Measurements from ENCODE around the gene TASOR2. TPM values are rescaled to one million over a fixed set of nuclear protein-coding genes. Genes with fewer than 3 reads are reported as not detected.

Gene TASOR2
- total RNA-seq, 1 experiment from 2014 or later, result 57.4 TPM

GRCh38 chr10:5731559-5731958 lies 46.9 kb downstream of the TASOR2 start:
- ChIA-PET POLR2A (no interaction called here), CTCF (no interaction called here)
- in situ Hi-C loops (cut with HindIII; ENCODE audit: low pct_unique_long_range_greater_than_20kb, low sequenced_read_pairs), result no loop called here
- no peak overlapping the region for H3K27ac ChIP-seq (ENCODE audit: low read length)
- H3K4me1 ChIP-seq (ENCODE audit: control insufficient read depth, insufficient read depth, low read length), result no peaks in the 10 kb centered on the region
- H3K9me3 ChIP-seq (ENCODE audit: control insufficient read depth, insufficient read depth, low read depth, low read length), result no peaks in the 10 kb centered on the region
- intact Hi-C loops (cut with micrococcal nuclease; ENCODE audit: unreplicated experiment), result no loop called here
- no peaks in the 10 kb centered on the region for H3K27me3 ChIP-seq (ENCODE audit: control insufficient read depth, insufficient read depth, low read length)
- BruUV-seq (replicated peaks), result no TSS peak
- H3K4me3 ChIP-seq (ENCODE audit: low read depth in 2 of 2, low read length in 2 of 2), result no peak overlapping the region
- H3K36me3 ChIP-seq (ENCODE audit: control insufficient read depth, insufficient read depth, low read length), result peaks cover 7% of the 10 kb centered on the region
- no peak for ATAC-seq
- TF ChIP-seq REST (IDR thresholded peaks at IDR 0.05; ENCODE audit: insufficient read depth in 1 of 2, low read depth in 2 of 2, low read length in 1 of 2) (no peak), CTCF (IDR thresholded peaks at IDR 0.05) (no peak), SIN3A (IDR thresholded peaks at IDR 0.05; ENCODE audit: borderline replicate concordance, insufficient read depth, low read depth, low read length) (no peak), POLR2AphosphoS5 (IDR thresholded peaks at IDR 0.05; ENCODE audit: low read depth, low read length) (no peak), TCF7L2 (IDR thresholded peaks at IDR 0.05; ENCODE audit: low read depth, low read length) (no peak)
- DNase-seq (ENCODE audit: low read depth, low spot score), result no peak

GRCh38 chr10:5732141-5732540 lies 47.5 kb downstream of the TASOR2 start:
- POLR2A ChIA-PET, result no interaction called here
- in situ Hi-C loops (cut with HindIII; ENCODE audit: low pct_unique_long_range_greater_than_20kb, low sequenced_read_pairs), result no loop called here
- peaks cover 5% of the 10 kb centered on the region for H3K36me3 ChIP-seq (ENCODE audit: control insufficient read depth, insufficient read depth, low read length)
- ATAC-seq (no peak), DNase-seq (ENCODE audit: low read depth, low spot score) (no peak)
- no peak for TF ChIP-seq TCF7L2 (IDR thresholded peaks at IDR 0.05; ENCODE audit: low read depth, low read length)
- TF ChIP-seq SIN3A (IDR thresholded peaks at IDR 0.05; ENCODE audit: borderline replicate concordance, insufficient read depth, low read depth, low read length), result no peak
- no peak for TF ChIP-seq CTCF (IDR thresholded peaks at IDR 0.05)
- no peak for TF ChIP-seq POLR2AphosphoS5 (IDR thresholded peaks at IDR 0.05; ENCODE audit: low read depth, low read length)
- TF ChIP-seq REST (IDR thresholded peaks at IDR 0.05; ENCODE audit: insufficient read depth in 1 of 2, low read depth in 2 of 2, low read length in 1 of 2), result no peak
- no peaks in the 10 kb centered on the region for H3K27me3 ChIP-seq (ENCODE audit: control insufficient read depth, insufficient read depth, low read length)
- intact Hi-C loops (cut with micrococcal nuclease; ENCODE audit: unreplicated experiment), result no loop called here
- H3K27ac ChIP-seq (ENCODE audit: low read length), result no peak overlapping the region
- H3K4me1 ChIP-seq (ENCODE audit: control insufficient read depth, insufficient read depth, low read length), result no peaks in the 10 kb centered on the region
- no peaks in the 10 kb centered on the region for H3K9me3 ChIP-seq (ENCODE audit: control insufficient read depth, insufficient read depth, low read depth, low read length)
- CTCF ChIA-PET, result no interaction called here
- no peak overlapping the region for H3K4me3 ChIP-seq (ENCODE audit: low read depth in 2 of 2, low read length in 2 of 2)
- BruUV-seq (replicated peaks), result no TSS peak

Other genes starting within 250 kb of the TASOR2 start
- not detected for gene CALML5, start 185.3 kb upstream of the TASOR2 start, total RNA-seq (2021; ENCODE audit: unreplicated experiment)
- gene CALML3, start 159.9 kb upstream of the TASOR2 start, total RNA-seq (2021; ENCODE audit: unreplicated experiment), result not detected
- gene ASB13, start 18.2 kb upstream of the TASOR2 start, total RNA-seq (2021; ENCODE audit: unreplicated experiment), result 18.4 TPM
- 130 TPM for gene GDI2, start 128.6 kb downstream of the TASOR2 start, total RNA-seq (2021; ENCODE audit: unreplicated experiment)
- 6.9 TPM for gene ANKRD16, start 205.1 kb downstream of the TASOR2 start, total RNA-seq (2021; ENCODE audit: unreplicated experiment)
- 50.5 TPM for gene FBH1, start 205.4 kb downstream of the TASOR2 start, total RNA-seq (2021; ENCODE audit: unreplicated experiment)

Measured in Panc1 (cell line).